GM19468 (cell line): ENCODE results near the gene RPTOR.
"Not testable (repeated sequence)": the region's sequence is repeated elsewhere in the genome, so short reads cannot be mapped to it uniquely, and the experiment has no call there.

Experiments used
- ATAC-seq: cut with Tn5 transposase; IDR thresholded peaks from one replicate; pipeline ENCODE4 v1.9.1; 2021; ENCODE audit warnings: mild to moderate bottlenecking, moderate library complexity, moderate number of reproducible peaks; ENCODE audit not compliant: unreplicated experiment; ENCODE audit errors: extremely low read depth

RPTOR gene

DNA sequence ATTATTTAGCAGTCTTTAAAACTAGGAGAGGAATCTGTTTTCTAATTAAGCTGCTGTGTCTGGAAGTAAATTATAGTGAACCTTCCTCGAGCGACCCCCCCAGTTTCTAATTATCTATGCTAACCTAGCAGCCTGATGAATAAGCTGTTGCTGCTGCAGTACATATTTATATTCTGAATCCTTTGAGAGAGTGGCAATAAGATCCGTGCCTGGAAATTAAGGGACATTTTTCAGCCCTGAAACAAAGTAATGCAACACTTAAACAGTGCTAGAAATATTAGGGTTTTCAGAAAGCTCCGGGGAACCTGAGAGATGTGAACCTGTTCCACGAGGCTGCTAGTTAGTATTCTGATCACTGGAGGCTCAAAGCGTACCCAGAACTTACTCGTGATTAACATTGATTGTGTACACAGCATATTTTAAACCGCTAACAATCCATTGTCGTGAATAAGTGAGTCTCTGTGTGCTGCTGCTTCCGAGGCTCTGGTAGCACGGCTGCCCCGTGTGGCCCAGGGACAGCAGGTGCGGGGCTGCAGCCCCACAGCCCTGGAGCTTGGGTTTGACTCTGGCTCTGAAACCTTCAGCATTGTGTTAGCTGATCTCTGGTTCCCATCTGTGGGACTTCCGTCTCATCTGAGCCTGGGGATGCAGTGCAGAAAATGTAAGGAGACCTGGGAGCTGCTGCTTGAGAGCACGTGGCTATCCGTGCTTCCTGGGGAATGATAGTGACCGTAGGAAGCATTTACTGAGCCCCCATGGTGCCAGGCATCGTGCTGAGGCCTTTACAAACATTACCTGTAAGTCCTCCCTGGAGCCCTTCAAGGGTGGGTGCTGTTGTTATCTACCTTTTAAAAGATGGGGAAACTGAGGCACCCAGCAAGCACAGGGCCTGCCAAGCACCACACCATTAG, 256.1 kb downstream of the RPTOR start:
- no peak for ATAC-seq

DNA sequence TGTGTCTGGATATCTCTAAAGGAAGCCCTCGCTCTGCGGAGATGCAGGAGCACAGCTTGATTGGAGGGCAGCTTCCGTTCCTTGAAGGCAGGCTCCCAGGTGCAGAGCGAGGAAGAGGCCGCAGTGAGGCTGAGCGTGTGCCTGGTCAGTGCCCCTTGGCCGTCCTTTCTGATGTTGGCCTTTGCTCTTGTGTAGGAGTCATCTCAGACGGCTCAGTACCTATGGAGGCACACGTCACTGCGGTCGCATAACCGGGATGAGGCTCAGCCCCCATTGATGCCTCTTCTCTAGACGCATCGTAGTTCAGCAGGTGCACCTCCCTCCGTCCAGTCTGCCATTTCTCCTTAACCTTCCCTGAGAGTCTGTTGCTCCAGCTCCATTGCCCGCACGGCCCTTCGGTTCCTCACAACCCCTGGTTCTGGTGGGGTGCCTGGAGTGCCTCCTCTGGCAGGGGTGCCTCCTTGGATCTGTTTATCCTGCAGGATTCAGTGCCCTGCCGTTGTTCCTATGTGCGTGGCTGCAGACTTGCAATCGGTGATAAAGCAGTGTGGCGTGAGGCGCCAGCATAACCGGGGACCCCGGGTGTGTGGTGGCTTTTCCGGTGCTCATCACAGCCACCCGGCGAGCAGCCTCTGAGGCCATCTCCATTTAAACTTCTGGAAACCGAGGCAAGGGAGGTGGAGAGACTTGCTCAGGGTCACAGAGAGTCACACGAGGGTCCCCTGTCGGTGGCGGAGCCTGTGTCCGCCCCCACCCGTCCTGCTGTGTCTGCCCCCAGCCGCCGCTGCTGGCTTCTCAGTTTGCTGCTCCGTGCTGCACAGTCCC, 258.2 kb downstream of the RPTOR start:
- no peak for ATAC-seq

DNA sequence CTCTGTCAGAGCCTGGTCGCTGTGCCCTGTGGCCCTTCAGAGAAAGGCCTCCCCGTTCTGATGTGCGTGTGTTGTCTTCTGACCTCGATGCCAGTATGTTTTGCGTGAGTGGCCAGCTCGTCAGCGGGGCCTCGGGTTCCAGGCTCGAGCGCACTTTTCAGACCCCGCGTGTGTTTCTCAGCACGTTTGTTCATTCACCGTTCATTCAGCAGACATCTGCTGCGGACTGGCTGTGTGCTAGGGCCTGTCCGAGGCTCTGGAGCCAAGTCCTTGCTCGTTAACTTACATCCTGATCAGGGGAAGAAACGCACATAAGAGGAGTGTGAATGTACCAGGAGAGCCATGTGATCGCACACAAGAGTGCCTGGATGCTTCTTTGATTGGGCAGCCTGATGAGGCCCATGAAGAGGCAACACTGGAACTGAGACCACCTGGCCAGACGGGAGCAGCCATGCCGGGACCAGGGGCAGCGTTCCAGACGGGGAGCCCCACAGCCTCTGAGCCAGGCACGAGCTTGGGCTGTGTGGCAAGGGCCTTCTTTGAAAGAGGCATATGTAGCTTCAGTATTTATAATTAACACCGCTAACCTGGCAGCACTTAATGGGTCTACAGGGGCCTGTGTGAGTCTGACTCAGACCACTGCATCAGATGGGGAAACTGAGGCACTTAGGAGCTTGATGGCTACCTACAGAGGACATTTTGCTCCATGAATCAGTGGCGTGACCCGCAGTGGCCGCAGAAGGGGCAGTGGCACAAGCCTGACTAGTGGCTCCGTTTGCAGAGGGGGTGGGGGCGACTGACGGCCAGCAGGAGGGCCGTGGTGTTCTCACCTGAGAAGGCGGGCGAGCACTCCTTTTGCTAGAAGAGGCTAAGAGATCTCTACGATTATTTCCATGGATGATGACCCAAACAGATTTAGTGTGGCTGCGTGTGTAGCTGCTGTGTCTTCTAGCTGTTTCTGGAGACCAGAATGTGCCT, 259.1 kb downstream of the RPTOR start:
- no peak for ATAC-seq

DNA sequence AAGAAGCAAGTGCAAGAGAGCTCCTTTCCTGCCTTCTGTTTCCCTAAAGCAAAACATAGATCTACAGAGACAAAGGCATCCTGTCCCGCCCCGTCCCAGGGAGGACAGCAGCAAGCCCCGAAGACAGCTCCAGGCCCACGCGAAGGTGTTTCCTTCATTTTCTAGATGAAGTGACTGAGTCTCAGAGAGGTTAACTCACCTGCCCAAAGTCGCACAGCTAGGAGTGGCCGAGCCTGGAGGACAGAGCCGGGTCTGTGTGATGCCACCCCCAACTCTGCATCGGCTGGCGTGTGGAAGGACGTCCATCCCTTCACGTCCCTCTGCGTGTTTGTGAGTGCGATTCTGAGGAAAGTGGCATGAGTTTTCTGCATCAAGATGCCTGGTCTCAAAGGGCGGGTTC, 259.8 kb downstream of the RPTOR start:
- no peak for ATAC-seq

DNA sequence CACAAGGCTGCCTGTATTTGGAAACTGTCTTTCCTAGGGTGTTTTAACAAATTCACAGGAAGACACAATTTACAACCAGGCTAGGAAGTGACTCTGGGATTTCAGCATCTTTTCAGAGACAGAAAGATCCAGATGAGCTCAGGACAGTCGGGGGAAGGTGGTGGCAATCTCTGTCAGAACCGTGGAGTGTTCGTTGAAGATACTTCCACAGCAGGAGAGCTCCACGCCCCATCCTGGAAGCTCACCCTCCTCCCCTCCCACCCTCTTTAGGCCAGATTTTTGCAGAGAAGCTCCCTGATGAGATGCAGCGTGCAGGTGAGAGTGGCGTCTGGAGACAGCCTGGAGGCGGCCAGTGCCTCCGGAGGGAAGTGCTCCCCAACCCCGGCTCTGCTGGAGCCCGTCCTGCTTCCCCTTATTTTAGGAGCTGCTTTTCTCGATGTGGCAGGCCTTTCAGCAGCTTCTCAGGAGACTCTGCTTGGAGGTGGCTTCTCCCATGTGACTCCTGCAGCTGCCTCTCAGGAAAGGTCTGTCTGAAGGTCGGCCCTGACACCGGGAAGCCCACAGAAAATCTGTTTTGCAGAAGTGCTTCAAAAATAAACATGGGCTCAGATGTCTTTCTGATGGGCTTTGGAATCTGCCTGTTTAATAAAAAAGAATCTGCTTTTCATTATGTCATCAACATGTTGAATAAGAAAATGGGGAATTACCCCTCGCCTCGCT, 260.6 kb downstream of the RPTOR start:
- no peak for ATAC-seq

DNA sequence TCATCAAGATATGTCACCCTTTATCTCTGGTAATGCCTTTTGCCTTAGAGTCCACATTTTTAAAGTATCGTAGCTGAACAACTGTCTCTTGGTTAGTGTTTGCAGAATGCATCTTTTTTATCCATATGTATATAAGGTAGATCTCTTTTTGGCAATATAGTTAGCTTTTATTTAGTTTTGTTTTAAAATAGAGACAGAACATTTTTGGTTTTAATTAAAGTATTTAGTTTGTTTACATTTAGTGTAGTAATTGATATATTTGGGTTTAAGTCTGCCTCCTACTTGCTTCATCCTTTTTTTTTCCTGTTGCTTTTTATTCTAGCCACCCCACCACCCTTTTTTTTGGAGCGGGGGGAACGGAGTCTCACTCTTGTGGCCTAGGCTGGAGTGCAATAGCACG, 262.4 kb downstream of the RPTOR start:
- ATAC-seq, result no peak

DNA sequence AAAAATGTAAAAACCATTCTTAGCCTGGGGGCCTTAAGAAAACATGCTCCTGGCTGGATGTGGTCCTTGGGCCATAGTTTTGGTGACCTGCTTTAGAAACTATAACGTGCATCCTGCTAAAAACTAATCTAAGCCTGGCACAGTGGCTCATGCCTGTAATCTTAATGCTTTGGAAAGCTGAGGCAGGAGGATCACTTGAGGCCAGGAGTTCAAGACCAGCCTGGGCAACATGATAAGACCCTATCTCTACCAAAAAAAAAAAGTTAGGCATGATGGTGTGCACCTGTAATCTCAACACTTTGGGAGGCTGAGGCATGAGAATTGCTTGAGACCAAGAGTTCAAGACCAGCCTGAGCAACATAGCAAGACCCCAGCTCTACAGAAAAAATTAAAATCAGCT, 263.2 kb downstream of the RPTOR start:
- ATAC-seq, result no peak

DNA sequence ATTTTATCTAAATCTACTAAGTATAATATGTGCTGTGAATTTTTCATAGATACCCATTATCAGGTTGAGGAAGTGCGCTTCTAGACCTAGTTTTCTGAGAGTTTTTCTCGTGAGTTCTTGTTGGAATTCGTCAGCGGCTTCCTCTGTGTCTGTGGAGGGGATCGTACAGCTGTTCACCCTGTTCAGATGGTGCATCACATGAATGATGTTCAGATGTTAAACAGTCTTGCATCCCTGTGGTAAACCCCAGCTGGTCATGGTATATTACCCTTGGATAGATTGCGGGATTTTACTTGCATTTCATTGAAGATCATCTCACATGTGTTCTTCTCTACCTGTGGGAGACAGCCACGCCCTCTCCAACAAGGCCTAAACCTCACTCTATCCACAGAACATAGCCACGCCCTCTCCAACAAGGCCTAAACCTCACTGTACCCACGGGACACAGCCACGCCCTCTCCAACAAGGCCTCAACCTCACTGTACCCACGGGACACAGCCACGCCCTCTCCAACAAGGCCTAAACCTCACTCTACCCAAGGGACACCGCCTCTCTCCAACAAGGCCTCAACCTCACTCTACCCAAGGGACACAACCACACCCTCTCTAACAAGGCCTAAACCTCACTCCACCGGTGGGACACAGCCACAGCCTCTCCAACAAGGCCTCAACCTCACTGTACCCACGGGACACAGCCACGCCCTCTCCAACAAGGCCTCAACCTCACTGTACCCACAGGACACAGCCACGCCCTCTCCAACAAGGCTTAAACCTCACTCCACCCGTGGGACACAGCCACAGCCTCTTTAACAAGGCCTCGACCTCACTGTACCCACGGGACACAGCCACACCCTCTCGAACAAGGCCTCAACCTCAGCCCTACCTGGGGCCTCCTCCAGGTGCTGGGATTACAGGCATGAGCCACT, 266.8 kb downstream of the RPTOR start:
- no peak for ATAC-seq

DNA sequence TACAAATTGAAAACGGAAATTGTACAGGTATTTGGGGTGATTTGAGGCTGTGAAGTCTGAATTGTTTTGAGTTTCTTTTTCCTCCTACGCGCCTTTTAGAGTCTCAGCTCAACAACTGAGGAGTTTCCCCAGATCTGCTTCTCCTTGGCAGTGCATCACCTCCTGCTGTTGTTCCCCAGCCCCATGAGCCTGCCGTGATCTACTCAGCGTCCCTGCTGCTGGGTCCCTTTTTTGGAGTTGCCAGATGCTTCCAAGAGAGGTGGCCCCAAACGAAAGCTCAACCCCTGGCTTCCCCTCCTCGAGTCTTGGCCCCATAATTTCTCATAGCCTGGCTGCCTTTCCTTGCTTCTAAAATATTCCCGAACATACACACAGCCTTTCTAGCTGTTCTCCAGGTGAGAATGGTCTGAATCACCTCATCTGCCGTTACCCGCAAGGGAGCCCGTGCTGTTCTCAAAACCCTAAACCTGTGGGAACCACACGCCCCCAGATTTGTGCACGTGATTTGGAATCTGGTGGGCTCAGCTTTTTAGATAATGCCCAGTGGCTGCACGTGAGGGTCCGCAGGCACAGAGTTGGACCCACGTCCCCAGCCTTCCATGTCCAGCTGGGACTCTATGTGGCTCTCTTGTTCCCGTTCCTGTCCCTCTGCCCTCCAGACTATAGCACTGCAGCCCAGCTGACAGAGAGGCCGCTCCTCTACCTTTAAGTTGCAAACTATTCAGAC, 267.9 kb downstream of the RPTOR start:
- ATAC-seq, result no peak

DNA sequence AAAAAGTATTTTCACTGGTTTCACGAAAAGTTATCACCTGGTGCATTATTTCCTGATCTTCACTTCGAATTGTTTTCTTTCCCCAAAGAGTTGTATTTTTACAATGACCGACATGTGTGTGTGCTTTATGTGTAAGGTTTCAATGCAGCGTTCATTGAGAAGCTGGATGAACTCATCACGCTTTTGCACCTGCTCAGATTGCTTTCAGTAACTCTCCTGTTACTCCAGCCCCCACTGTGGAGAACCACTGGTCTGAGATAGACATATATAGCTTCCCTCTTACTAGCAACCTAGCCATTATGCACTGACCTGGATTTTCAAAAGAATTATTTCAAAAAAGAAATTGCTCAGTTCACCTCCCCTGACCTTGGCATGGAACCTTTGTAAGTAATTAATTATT, 268.7 kb downstream of the RPTOR start:
- ATAC-seq, result no peak

DNA sequence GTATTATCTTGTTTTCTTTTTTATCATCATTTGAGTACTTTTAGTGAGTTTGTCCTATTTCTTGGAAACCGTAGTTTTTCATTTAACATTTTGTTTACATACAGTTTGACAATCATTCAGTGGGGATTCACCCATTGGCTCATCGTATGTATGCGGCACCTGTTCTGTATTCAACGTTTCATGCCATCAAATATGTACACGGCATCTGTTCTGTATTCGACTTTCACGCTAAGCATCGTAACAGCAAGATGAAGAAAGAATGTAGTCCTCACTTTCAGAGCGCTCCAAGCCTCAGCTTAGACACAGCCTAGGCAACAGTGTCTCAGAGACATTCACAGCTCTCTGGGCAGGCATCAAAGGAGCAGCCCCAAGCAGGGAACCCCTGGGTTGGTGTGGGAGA, 269.9 kb downstream of the RPTOR start:
- no peak for ATAC-seq

DNA sequence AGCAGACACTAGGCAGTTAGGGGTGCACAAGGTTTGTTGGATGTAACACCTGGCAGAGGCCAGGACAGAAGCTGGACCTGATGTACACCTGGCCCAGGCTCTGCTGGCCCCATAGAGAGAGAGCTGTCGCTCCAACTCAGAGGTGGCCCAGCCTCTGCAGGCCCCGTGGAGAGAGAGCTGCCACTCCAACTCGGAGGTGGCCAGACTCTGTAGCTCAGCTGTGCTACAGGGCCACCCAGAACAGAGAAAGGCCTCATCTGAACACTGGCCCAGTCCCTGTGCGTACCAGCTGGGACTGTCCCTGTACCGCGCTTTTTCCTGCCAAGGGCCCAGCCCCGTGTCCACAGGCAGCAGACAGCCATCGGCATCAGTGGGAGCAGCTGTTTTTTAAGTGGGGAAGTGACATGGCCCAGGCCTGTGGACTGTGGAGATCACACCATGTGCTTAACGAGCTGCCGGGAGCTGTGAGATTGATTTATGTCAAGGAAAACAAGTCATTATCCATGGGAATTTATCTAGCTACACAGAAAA, 270.6 kb downstream of the RPTOR start:
- ATAC-seq, result no peak

DNA sequence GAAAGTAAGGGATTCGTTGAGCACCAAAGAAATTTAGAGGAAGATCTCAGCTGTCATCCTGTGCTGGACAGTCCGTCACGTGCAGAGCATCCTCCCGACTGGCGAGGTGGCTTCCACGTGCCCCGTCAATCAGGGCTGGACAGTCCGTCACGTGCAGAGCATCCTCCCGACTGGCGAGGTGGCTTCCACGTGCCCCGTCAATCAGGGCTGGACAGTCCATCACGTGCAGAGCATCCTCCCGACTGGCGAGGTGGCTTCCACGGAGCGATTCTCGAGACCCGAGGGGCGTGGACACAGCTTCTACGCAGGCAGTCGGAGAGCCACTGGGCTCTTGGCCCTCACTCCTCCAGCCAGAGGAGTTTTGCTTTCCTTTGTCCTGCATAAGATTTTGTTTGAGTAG, 271.1 kb downstream of the RPTOR start:
- not testable (repeated sequence) for ATAC-seq

DNA sequence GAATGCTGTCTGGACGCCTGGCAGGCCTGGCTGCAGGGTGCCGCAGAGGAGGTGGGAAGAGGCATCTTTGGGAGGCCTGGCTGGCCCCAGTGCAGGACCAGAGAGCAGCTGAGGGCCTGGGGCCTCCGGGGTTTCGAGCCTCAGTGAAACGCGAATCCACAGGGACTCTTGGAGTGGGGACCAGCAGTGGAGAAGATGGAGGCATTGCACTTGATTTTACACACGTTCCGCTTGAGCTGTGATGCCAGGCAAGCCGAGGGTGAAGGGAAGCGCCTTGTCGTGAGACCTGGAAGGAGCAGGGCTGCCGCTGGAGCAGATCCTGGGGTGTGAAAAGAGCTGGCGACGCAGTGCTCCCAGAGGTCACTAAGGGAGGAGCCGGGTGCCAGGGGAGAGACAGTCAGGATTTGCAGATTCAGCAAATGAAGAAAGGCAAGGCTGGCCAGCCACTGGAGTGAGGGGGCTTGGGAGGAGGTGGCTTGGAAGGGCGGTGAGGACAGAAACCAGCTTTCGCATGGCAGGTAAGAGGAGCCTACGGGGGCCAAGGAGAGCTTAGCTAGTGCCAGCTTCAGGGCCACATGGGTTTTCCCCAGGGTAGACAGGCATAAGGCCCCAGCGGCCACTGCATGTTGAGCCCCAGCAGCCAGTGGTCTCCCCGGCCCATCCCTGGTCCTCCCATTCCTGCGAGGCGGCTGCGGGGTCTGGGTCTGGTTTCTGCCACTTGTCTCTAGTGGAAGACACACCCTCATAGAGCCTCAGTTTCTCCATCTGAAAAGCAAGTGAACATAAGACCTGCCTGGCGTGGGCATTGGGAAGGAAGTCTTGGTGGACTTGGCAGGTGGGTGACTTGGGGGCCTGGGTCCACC, 271.8 kb downstream of the RPTOR start:
- no peak for ATAC-seq

DNA sequence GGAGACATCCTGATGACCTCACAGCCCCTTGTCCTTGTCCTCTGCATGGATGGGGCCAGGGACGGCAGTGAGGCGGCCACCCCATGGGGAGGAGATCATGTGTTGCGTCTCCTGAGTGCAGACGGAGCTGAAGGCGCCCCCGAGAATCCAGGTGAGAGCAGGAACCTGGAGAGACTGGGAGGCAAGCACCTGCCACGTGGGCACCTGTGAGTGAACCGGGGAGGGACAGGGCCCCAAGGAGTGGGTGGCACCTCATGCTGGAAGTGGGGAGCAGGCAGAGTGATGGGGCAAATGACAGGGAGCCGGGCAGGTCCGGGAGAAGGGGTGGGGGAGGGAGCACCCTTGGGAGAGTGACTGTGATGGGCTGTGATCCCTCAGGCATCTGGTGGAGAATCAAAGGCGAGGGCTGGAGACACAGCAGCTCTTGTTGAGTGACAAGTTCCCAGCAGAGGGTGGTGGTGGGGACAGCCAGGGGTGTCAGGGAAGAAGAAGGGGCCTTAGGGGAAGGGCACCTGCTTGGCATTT, 272.7 kb downstream of the RPTOR start:
- no peak for ATAC-seq

DNA sequence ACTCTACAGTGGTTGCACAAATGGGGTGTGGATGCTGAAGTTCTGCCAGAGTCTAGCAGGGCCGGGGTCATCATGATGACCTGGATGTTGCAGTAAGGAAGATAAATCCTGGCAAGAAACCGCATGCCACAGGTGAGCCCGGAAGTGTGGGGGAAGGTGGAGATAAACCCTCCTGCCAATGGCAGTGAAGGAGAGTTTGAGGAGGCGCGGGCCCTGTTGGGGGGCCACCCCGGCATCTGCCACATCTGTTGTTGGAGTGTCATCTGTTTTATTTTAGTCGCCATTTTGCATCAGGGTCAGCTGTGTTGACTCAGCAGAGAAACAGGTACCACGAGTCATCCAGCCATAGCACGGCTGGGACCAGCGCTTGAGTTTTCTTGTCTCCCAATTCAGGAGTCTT, 273.2 kb downstream of the RPTOR start:
- no peak for ATAC-seq

DNA sequence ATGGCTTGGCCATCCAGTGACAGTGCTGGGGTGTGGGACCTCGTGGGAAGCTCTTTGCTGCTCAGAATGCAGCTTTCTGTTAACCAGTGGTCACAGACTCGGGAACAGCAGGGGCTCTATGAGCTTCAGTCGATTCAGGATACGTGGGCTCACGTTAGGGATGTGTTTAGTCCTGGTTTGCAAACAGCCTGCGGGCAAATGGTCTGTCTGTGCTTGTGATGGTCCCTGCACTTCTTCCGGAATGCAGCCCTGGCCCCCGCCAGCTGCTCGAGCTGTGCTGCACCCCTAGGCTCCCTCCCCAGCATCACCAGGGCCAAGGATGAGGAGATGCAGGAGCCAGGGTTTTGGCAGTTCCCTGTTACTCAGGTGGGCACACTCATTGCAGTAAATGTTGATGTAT, 274.2 kb downstream of the RPTOR start:
- no peak for ATAC-seq
